Embryonic facial prominence (tissue), 1 donor: Measurements from ENCODE around the gene CRYBG1.

Source experiments
- DNase-seq: peaks from one replicate; pipeline ENCODE4 v3.0.0-alpha.2; 2016; ENCODE audit errors: extremely low spot score

The CRYBG1 gene

GRCh38 chr6:106462923-106463557, 102.5 kb downstream of the CRYBG1 start:
- no peak for DNase-seq

- DNase-seq = no peak
Measured at GRCh38 chr6:106466211-106466610, 105.7 kb downstream of the CRYBG1 start.

GRCh38 chr6:106468935-106469334, 108.4 kb downstream of the CRYBG1 start:
- no peak for DNase-seq

- DNase-seq = no peak
Measured at GRCh38 chr6:106469882-106470281, 109.4 kb downstream of the CRYBG1 start.

DNA sequence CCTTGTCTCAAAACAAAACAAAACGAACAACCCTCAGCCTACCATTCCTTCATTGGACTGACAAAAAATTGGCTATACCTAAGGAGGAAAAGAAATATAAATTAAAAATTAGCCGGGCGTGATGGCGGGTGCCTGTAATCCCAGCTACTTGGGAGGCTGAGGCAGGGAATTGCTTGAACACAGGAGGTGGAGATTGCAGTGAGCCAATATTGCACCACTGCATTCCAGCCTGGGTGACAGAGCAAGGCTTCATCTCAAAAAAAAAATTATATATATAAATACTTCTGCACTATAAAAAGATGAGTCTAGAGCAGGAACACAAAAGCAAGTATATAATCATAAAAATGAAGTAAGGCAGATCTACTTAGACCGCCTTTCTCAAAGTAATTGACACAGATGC, 109.8 kb downstream of the CRYBG1 start:
- DNase-seq = no peak

- no peak for DNase-seq
Measured at GRCh38 chr6:106470811-106471210, 110.3 kb downstream of the CRYBG1 start.

DNA sequence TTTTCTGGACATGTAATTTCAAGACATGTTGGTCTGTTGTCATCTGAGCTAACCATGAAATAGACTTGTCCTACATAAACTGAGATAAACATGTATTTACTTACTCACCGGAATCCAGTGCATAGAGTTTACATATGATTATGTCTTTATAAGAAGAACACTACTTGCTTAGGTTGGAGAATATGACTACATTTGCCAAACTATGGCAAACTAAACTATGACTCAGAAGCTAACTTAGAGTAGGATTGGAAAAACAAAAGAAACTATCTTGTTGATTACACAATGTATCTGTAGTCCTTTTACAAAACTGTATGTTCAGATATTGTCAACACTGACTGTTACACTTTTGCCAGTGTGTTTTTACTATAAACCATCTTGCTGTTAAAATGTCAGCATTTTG, 113.3 kb downstream of the CRYBG1 start:
- no peak for DNase-seq

DNA sequence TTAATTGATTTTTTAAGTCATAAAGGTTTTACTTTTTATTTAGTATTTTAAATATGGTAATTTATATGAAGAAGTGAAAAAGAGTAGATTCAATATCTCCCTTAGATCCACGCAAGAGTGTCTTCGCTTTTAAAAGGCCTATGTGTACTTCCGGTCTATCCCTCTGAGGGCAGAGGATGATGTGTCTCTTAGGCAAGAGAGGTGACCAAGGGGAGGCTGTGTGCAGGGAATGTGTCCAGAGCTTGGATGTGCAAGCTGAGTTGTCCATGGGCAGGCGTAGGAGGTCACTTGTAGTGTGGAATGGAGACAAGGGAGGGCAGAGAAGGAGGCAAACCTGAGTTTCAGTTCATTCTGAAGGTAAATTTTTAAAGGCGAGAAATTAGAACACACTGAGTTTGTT, 113.9 kb downstream of the CRYBG1 start:
- no peak for DNase-seq

- no peak for DNase-seq
Measured at GRCh38 chr6:106475284-106475683, 114.8 kb downstream of the CRYBG1 start.

- no peak for DNase-seq
Measured at GRCh38 chr6:106476331-106477105, 116.0 kb downstream of the CRYBG1 start.

DNA sequence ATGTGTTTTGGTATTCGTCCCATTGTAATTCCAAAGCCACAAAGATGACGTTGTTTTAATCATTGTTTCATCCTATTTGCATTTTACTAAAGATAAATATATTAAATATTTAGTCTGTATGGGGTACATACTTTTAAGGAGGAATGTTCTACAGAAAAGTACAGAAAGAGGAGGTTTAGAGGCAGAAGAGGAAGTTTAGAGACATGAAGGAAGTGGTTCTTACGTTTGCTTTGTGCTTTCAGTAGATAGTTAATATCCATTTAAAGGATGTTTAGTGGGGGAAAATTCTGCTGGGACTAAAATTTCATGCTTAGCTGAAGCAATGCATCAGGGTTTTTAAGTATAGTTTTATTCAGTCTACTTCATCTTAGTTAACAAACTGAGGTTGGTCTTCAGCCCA, 116.6 kb downstream of the CRYBG1 start:
- no peak for DNase-seq

DNA sequence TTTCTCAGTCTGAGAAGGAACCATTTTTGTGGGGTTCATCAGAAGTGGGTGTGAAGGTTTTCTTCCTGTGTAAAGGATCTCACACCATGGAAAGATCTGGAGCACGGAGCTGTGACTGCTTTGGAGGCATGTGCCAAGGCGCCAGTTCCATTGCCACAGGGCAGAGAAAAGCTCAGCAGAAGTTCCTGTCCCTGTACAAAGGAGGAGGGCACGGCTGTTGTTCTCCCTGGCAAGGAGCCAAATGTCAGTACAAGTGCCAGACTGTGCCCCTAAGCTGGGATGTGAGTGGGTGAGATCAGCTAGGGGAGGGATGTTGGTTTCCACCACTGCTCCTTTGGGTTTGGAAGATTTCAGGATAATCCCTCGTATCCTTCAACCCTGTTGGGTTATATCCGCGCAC, 117.3 kb downstream of the CRYBG1 start:
- no peak for DNase-seq

- DNase-seq = no peak
Measured at GRCh38 chr6:106486236-106486635, 125.7 kb downstream of the CRYBG1 start.

DNA sequence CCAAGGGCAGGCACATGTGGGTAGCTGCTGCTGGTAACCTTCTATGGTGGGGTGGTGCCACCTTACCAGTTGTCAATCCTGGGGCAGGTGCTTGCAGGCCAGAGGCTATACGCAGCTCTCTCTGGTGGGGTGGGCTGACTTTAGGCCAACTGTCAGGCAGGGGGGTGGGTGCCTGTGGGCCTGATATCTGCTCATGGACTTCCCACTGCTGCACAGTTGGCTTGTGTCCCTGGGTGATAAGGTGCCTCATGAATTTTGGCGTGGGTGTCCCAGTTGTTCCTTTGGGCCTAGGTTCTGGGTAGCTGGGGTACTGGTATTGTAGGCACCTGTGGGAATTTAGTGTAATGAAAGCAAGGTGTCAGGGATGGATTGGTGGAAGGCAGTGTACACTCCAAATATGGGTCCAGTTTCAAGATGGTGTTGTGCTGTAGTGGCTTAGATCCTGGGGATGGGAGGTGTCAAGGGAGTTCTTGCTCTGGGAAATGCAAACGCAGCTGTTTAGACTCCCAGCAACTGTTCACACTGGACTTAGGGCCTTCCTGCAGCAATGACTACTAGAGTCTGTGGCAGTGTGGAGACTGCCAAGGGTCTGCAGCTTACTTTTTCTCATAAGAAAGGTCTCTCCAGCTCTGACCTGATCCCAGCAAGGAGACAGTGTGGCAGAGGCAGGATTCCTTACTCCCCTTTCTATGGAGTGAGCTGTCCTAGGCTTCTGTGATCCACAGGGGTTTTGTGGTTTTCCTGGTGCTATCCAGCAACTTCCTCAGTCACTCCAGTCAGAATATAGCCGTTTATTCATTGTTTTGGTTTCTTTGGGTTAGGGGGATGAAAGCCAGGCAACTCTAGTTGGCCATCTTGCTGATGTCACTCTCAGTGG, 128.2 kb downstream of the CRYBG1 start:
- DNase-seq = no peak

GRCh38 chr6:106490030-106490429, 129.5 kb downstream of the CRYBG1 start:
- DNase-seq = no peak

DNA sequence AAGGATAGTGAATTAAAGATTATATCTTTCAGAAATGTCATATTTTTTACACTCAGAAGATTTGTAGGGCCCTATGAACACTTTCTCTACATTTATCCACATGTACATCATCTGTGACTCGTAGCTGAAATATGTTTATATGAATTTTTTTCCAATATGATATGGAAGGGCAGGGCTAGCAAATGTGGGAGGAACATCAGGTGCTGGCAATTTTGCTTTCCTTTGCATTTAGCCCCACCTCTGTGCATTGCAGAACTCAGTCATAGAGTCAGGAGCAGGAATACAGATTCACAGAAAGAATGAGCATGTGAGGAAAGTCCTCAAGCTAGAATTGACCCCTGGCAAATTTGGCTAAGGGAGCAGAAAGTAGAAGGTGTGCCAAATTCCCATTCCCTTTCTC, 129.9 kb downstream of the CRYBG1 start:
- DNase-seq = no peak

DNA sequence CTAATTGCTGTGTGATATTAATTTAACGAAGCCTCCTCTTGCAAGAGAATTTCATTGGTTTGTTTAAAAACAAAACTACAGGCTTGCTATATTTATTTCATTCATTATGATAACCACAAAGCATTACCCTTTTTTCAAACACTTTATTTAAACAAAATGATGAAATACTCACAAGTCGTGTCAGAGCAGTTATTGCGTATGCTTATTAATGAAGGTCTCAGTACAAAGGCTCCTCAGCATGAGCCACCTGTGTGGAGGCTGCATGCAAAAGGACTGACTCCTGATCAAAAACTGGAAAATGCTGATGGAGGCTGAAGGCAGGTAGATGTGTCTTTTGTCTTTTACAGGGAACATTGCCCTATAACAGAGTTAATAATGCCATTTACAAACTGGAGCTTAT, 130.5 kb downstream of the CRYBG1 start:
- no peak for DNase-seq

DNA sequence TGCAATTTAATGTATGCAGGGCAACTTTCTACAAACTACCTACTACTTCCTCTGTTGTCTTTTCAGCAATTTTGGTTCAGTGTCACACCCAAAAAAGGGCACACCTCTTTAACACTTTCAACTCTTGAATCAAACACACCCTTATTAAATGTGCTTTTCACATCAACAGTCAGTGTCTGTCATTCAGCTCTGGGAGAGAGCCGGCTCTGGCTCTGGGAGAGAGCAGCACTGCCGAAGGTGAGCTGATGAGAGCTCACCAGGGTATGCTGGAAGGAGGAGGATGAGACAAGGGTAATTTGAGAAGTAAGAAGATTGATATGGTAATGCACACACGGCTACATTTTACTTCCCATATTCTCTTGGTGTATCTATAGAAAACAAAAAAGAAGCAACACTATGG, 134.5 kb downstream of the CRYBG1 start:
- no peak for DNase-seq

DNA sequence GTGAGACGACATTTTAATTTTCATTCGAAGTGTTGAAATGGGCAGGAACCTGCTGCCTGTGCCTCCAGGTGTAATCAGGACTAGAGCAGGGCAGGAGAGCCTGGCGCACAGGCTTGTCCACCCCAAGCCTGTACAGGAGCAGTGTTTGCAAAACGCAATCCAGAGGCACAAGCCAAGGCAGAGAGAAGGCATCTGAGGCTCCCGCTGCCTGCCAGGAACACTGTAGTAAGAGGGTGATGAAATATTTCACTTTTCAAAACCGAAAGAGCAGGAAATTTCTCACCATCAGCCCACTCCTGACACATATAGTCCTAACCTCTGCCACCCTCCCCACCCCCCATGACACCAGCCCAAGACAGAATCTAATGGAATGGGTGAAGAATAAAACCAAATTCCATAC, 136.3 kb downstream of the CRYBG1 start:
- no peak for DNase-seq

DNA sequence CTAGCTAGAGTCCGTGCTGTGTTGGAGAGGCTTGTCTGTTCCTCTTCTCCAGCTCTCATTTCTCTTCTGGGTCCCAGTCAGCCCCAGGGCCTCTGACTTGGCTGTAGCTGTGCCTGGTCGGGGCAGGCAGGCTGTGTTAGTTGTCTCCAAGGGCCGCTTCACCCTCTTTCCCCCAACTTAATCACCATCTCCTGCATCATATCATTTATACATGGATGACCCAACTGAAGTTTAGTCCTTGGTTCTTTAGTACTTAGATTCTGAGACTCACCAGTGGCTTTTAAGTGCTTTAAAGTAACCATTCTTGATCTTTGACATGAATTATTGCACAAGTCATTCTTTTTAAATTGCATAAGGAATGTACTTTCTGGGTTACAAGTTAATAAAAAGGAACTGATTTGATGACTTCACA, 141.4 kb downstream of the CRYBG1 start:
- no peak for DNase-seq

DNA sequence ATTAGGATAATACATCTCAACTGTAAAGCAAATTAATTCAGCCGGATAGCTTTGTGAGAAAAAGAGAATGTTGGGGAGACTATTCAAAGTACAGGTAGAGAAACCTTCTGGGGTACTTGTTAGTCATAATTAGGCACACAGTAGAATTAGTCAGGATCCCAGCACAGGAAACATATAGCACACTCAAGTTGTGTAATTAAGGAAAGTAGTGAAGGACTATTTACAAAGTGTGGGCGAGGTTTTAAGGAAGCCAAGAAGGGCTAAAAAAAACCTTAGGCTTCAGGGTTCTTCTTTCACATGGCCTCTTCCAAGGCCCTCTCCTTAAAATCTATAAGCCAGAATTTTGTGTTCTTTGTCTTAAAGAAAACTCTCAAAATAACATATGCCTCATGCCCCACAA, 142.0 kb downstream of the CRYBG1 start:
- no peak for DNase-seq

DNA sequence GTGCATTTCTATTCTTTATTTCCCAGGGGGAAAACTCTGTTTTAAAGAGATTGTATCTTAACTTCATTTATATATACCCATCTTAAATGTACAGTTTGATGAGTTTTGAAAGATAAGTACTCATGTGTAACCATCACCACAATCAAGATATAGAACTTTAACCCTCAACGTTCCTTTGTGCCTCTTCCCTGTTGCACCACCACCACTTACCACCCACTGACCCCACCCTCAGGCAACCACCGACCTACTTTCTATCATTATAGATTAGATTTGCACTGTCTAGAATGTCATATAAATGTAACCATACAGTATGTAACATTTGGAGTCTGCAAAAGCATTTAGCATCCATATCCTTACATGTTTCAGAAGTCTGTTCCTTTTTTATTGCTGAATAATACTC, 147.8 kb downstream of the CRYBG1 start:
- DNase-seq = no peak

DNA sequence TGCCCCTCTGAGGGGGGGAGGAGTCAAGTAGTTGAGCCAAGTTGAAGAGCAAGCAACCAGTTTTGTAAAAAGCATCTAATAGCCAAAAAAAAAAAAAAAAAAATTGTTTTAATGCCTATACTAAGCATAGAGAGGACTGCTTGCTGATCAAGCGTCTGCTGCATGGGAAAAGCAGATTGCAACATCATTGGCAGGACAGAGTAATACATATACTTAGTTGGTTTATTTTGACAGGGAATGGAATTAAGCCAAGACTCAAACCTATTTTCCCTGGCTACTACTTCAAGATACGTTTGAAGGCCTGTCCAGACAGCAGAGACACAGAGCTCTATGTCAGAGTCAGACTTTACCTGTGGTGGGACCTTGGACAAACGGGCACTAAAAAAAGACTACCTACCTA, 148.3 kb downstream of the CRYBG1 start:
- DNase-seq = no peak
